H1 (cell line): ENCODE results near the gene ELSPBP1. TPM values are rescaled to one million over a fixed set of nuclear protein-coding genes. Genes with fewer than 3 reads are reported as not detected.

Experiments used
- CTCF ChIA-PET: fragments of 300-600 bp; sonication (Branson Sonifier 250); formaldehyde crosslinking; loops from one replicate; lab custom pipeline; 2021; ENCODE audit not compliant: partially characterized antibody; lab: Charles Lee
- POLR2A ChIA-PET: fragments of 300-600 bp; sonication (Branson Sonifier 250); formaldehyde crosslinking; loops from one replicate; lab custom pipeline; 2021; ENCODE audit warnings: inconsistent platforms; ENCODE audit not compliant: partially characterized antibody; lab: Charles Lee
- DNase-seq, 2 experiments: peaks; one replicate each; pipeline versions ENCODE4 v3.0.0 to v3.0.0-alpha.2; 2010 to 2022; ENCODE audit warnings: low spot score in 2 of 2, low read depth in 1 of 2, mixed read lengths in 1 of 2
- FAIRE-seq: peaks from 2 replicates; lab custom pipeline; 2011; peaks lifted over from hg19 to GRCh38; lab: Jason Lieb, UNC
- H2AFZ ChIP-seq: 2 replicates; pipeline ENCODE4 v1.8.1; 2012; ENCODE audit warnings: low read length, inconsistent platforms
- H2AK5ac ChIP-seq: 2 replicates; pipeline ENCODE4 v1.6.1; 2013; ENCODE audit warnings: low read depth, low read length
- H2BK120ac ChIP-seq: replicated peaks from 2 replicates; pipeline ENCODE3; 2013; ENCODE audit warnings: low read depth, low read length, inconsistent platforms
- H2BK12ac ChIP-seq: 2 replicates; pipeline ENCODE4 v1.6.1; 2013; ENCODE audit warnings: low read depth, low read length
- H2BK15ac ChIP-seq: 2 replicates; pipeline ENCODE4 v1.6.1; 2013; ENCODE audit warnings: low read length
- H2BK20ac ChIP-seq: 2 replicates; pipeline ENCODE4 v1.6.1; 2013; ENCODE audit warnings: low read length
- H2BK5ac ChIP-seq: 2 replicates; pipeline ENCODE4 v1.6.1; 2013; ENCODE audit warnings: low read depth, low read length
- H3K14ac ChIP-seq: 2 replicates; pipeline ENCODE4 v1.6.1; 2013; ENCODE audit warnings: inconsistent platforms; ENCODE audit not compliant: insufficient read length
- H3K18ac ChIP-seq: 2 replicates; pipeline ENCODE4 v1.6.1; 2013; ENCODE audit warnings: low read length; ENCODE audit errors: extremely low read depth
- H3K23ac ChIP-seq: 2 replicates; pipeline ENCODE4 v1.6.1; 2013; ENCODE audit warnings: inconsistent platforms; ENCODE audit not compliant: insufficient read length
- H3K23me2 ChIP-seq: 2 replicates; pipeline ENCODE4 v1.6.1; 2013; ENCODE audit warnings: low read depth, low read length
- H3K27ac ChIP-seq: 2 replicates; pipeline ENCODE4 v1.6.1; 2011; ENCODE audit warnings: low read depth, low read length, inconsistent platforms
- H3K27me3 ChIP-seq, 4 experiments: replicated peaks in 1 of 4; 1 replicate in 1 of 4; 2 replicates in 3 of 4; pipeline versions ENCODE4 v1.6.1 to v1.8.1; 2011 to 2013; ENCODE audit warnings: low read length in 3 of 4, mild to moderate bottlenecking in 3 of 4, inconsistent platforms in 2 of 4, mixed read lengths in 2 of 4, moderate library complexity in 1 of 4; ENCODE audit not compliant: control insufficient read depth in 3 of 4, insufficient read depth in 3 of 4; ENCODE audit errors: extremely low read depth in 1 of 4
- H3K36me3 ChIP-seq, 4 experiments: 2 replicates each; pipeline versions ENCODE4 v1.6.1 to v1.8.1; 2011 to 2013; ENCODE audit warnings: mild to moderate bottlenecking in 4 of 4, low read length in 3 of 4, moderate library complexity in 2 of 4, control low read depth in 1 of 4, inconsistent platforms in 1 of 4; ENCODE audit not compliant: insufficient read depth in 4 of 4, control insufficient read depth in 2 of 4
- H3K4ac ChIP-seq: replicated peaks from 2 replicates; pipeline ENCODE3; 2013; ENCODE audit warnings: low read length, low read depth, mixed read lengths, inconsistent platforms; ENCODE audit not compliant: insufficient read length
- H3K4me1 ChIP-seq, 4 experiments: replicated peaks in 1 of 4; 1 replicate in 1 of 4; 2 replicates in 3 of 4; pipeline versions ENCODE4 v1.6.1 to v1.8.1; 2011 to 2013; ENCODE audit warnings: low read length in 3 of 4, inconsistent platforms in 2 of 4, mixed read lengths in 1 of 4; ENCODE audit not compliant: insufficient read depth in 4 of 4, control insufficient read depth in 3 of 4
- H3K4me2 ChIP-seq, 2 experiments: 2 replicates each; pipeline versions ENCODE4 v1.6.1 to v1.8.1; 2011 to 2013; ENCODE audit warnings: low read depth in 2 of 2, low read length in 2 of 2, control low read depth in 1 of 2, inconsistent platforms in 1 of 2, mild to moderate bottlenecking in 1 of 2; ENCODE audit not compliant: insufficient read depth in 1 of 2
- H3K4me3 ChIP-seq, 4 experiments: fragments of 200-600, 300-600 bp in 1 of 4; sonication (generic), shearing (Covaris generic), sonication (Bioruptor Twin) in 1 of 4; 2 replicates each; pipeline versions ENCODE4 v1.5.1 to v1.8.1; 2011 to 2016; ENCODE audit warnings: low read length in 4 of 4, low read depth in 3 of 4, control low read depth in 2 of 4, inconsistent platforms in 2 of 4, mild to moderate bottlenecking in 2 of 4, mixed read lengths in 1 of 4, moderate library complexity in 1 of 4; ENCODE audit not compliant: insufficient read depth in 2 of 4; ENCODE audit errors: extremely low read depth in 1 of 4
- H3K56ac ChIP-seq: replicated peaks from 2 replicates; pipeline ENCODE3; 2013; ENCODE audit warnings: low read depth, mild to moderate bottlenecking, mixed read lengths, low read length, inconsistent platforms; ENCODE audit not compliant: insufficient read length
- H3K79me1 ChIP-seq: 2 replicates; pipeline ENCODE4 v1.6.1; 2013; ENCODE audit warnings: low read depth, low read length, control low read depth
- H3K79me2 ChIP-seq, 2 experiments: 2 replicates each; pipeline versions ENCODE4 v1.6.1 to v1.8.1; 2012 to 2013; ENCODE audit warnings: low read length in 2 of 2, mild to moderate bottlenecking in 2 of 2, inconsistent platforms in 1 of 2; ENCODE audit not compliant: insufficient read depth in 2 of 2, control insufficient read depth in 1 of 2
- H3K9ac ChIP-seq, 4 experiments: replicated peaks in 1 of 4; 1 replicate in 1 of 4; 2 replicates in 3 of 4; pipeline versions ENCODE4 v1.6.1 to v1.8.1; 2011 to 2013; ENCODE audit warnings: low read depth in 3 of 4, low read length in 3 of 4, control low read depth in 2 of 4, mild to moderate bottlenecking in 2 of 4, moderate library complexity in 2 of 4, inconsistent platforms in 1 of 4; ENCODE audit errors: extremely low read depth in 1 of 4
- H3K9me3 ChIP-seq, 2 experiments: 2 replicates each; pipeline versions ENCODE4 v1.6.1 to v1.8.1; 2012 to 2013; ENCODE audit warnings: mild to moderate bottlenecking in 2 of 2, moderate library complexity in 2 of 2, control low read depth in 1 of 2, inconsistent platforms in 1 of 2, low read depth in 1 of 2, low read length in 1 of 2, mixed read lengths in 1 of 2; ENCODE audit not compliant: insufficient read depth in 2 of 2
- H4K20me1 ChIP-seq, 2 experiments: replicated peaks in 1 of 2; 2 replicates each; pipeline versions ENCODE3 to v1.8.1; 2011 to 2013; ENCODE audit warnings: inconsistent platforms in 2 of 2, low read length in 2 of 2, mild to moderate bottlenecking in 1 of 2; ENCODE audit not compliant: insufficient read depth in 2 of 2, control insufficient read depth in 1 of 2
- H4K5ac ChIP-seq: 2 replicates; pipeline ENCODE4 v1.6.1; 2013; ENCODE audit warnings: low read length, low read depth, mixed read lengths, inconsistent platforms; ENCODE audit not compliant: insufficient read length
- H4K8ac ChIP-seq: 2 replicates; pipeline ENCODE4 v1.8.0; 2013; ENCODE audit warnings: mild to moderate bottlenecking, moderate library complexity, low read length, inconsistent platforms; ENCODE audit not compliant: insufficient read depth; ENCODE audit errors: extremely low read depth
- H4K91ac ChIP-seq: replicated peaks from 2 replicates; pipeline ENCODE3; 2013; ENCODE audit warnings: low read length, mixed read lengths, inconsistent platforms; ENCODE audit not compliant: insufficient read length
- ASH2L ChIP-seq: fragments of 200-600, 300-600 bp; sonication (generic); IDR thresholded peaks from one replicate; pipeline ENCODE4 v1.7.1; 2017; ENCODE audit warnings: low read length
- HDAC6 ChIP-seq: IDR thresholded peaks from one replicate; pipeline ENCODE4 v1.7.1; 2012; ENCODE audit warnings: low read depth, mild to moderate bottlenecking, inconsistent platforms, low read length, moderate library complexity
- JUND ChIP-seq: IDR thresholded peaks from 2 replicates; pipeline ENCODE4 v1.6.1; 2011; ENCODE audit warnings: mild to moderate bottlenecking, improper control_type of control experiment, low read length
- KDM4A ChIP-seq: IDR thresholded peaks from one replicate; pipeline ENCODE4 v1.7.1; 2012; ENCODE audit warnings: low read depth, mild to moderate bottlenecking, moderate library complexity, low read length, inconsistent platforms; ENCODE audit not compliant: severe bottlenecking
- WGBS, 2 experiments: shearing (Covaris generic) in 1 of 2; methylation state at CpG; one replicate each; pipeline versions ENCODE4 v1.1.6 to v1.1.7; 2013 to 2015; ENCODE audit warnings: low lambda C conversion rate in 2 of 2, mixed read lengths in 2 of 2, inconsistent platforms in 1 of 2, low coverage in 1 of 2, missing lambda C conversion rate in 1 of 2; ENCODE audit not compliant: insufficient replicate concordance in 2 of 2, insufficient coverage in 1 of 2, insufficient read length in 1 of 2; ENCODE audit errors: extremely low coverage in 1 of 2, missing lambda C conversion rate in 1 of 2; 5-methylcytosine and 5-hydroxymethylcytosine counted together
- polyA plus RNA-seq, 7 experiments: library from polyadenylated mRNA; depleted of rRNA in 3 of 7; stranded (reverse) in 5 of 7; unstranded in 2 of 7; fragments of >200 nt in 5 of 7; fragments of 200-250 nt in 2 of 7; gene quantifications; 1 replicate in 5 of 7; 2 replicates in 1 of 7; 4 replicates in 1 of 7; pipeline versions ENCODE4 v1.2.1 to v1.2.3, GENCODE V29; 2011 to 2013; ENCODE audit warnings: missing spikeins in 2 of 7, mixed read lengths in 2 of 7
- total RNA-seq: library from RNA; stranded (reverse); fragmentation: NEBNext Ultra II Directional; extraction: Animal tissue kit (Norgen Biotek cat#: 25700); gene quantifications from 2 replicates; pipeline ENCODE4 v1.2.1, GENCODE V29; 2021
- TF ChIP-seq, protein P1 (sequence below): IDR thresholded peaks from 2 replicates; pipeline ENCODE4 v1.6.1; 2012; ENCODE audit warnings: low read length, inconsistent platforms

ELSPBP1 gene
- total and polyA plus RNA-seq, 2 of the 8 experiments (the other 6 are each of a cell fraction or from before 2014, with no cell fraction given) = not detected

DNA sequence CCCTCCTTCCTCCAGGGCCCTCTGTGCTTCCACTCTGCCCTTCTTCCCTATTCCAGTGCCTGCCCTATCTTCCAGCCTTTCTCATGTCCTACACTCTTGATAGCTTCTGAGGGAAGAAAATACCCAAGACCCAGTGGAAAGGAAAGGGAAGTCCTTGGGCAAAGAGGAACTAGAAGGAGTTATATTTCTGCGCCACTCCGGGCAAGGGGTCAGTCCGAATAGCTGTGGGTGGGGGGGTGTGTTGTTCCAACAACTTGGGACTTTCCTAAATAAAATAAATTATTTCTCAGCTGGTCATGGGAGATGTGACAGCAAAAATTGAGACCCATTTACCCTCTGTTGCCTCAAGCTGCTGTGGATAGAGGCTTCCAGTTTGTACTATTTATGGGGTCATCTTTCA lies 26.3 kb downstream of the ELSPBP1 start:
- H3K36me3 ChIP-seq = no peaks in the 10 kb centered on the region
- POLR2A ChIA-PET = no interaction called here
- H4K91ac ChIP-seq = no peak overlapping the region
- H2BK15ac ChIP-seq = no peak overlapping the region
- no peak overlapping the region for H2BK120ac ChIP-seq
- H4K20me1 ChIP-seq = no peaks in the 10 kb centered on the region
- H3K9me3 ChIP-seq = no peaks in the 10 kb centered on the region
- no peak overlapping the region for H2AFZ ChIP-seq
- H2BK5ac ChIP-seq = no peak overlapping the region
- H3K56ac ChIP-seq = no peak overlapping the region
- no peak overlapping the region for H3K18ac ChIP-seq
- 88% methylated on average over 3 of the region's 3 CpGs; no CpG with 5 or more reads in 1 of the 2 experiments for WGBS, 2 experiments
- H3K4ac ChIP-seq = no peak overlapping the region
- H3K23me2 ChIP-seq = peaks cover 2% of the 10 kb centered on the region; the same call in 1 of the 2 replicates
- no peak for FAIRE-seq
- H2BK12ac ChIP-seq = no peak overlapping the region
- H3K27ac ChIP-seq = no peak overlapping the region
- no peak overlapping the region for H2BK20ac ChIP-seq
- H3K4me2 ChIP-seq = no peak overlapping the region
- H2AK5ac ChIP-seq = no peak overlapping the region
- H3K9ac ChIP-seq = no peak overlapping the region; a peak in 1 of 7 replicates
- H3K4me3 ChIP-seq = no peak overlapping the region
- DNase-seq = no peak
- H4K5ac ChIP-seq = no peak overlapping the region
- no peak overlapping the region for H3K14ac ChIP-seq
- no peak overlapping the region for H4K8ac ChIP-seq
- H3K4me1 ChIP-seq = no peaks in the 10 kb centered on the region
- no peaks in the 10 kb centered on the region for H3K79me1 ChIP-seq
- H3K79me2 ChIP-seq = no peaks in the 10 kb centered on the region
- CTCF ChIA-PET = interaction anchor here (0.8 to 1.7 kb wide), 4 partner anchors 20 to 105 kb away, joined by 3 to 4 read pairs (median 4); no protein-coding TSS in a partner anchor
- no peaks in the 10 kb centered on the region for H3K27me3 ChIP-seq
- TF ChIP-seq ASH2L = no peak
- TF ChIP-seq JUND = no peak
- no peak for TF ChIP-seq KDM4A
- TF ChIP-seq HDAC6 = no peak
- TF ChIP-seq, protein P1, sequence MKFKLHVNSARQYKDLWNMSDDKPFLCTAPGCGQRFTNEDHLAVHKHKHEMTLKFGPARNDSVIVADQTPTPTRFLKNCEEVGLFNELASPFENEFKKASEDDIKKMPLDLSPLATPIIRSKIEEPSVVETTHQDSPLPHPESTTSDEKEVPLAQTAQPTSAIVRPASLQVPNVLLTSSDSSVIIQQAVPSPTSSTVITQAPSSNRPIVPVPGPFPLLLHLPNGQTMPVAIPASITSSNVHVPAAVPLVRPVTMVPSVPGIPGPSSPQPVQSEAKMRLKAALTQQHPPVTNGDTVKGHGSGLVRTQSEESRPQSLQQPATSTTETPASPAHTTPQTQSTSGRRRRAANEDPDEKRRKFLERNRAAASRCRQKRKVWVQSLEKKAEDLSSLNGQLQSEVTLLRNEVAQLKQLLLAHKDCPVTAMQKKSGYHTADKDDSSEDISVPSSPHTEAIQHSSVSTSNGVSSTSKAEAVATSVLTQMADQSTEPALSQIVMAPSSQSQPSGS = no peak
- H3K23ac ChIP-seq = no peak overlapping the region
